Naive B cell (primary cell): ENCODE data around the gene TGFBR1. TPM values are rescaled to one million over a fixed set of nuclear protein-coding genes. Genes with fewer than 3 reads are reported as not detected.
A peak's percentile ranks its signal among the peaks of the same experiment; 100 is the strongest.
"Not testable (repeated sequence)": the region's sequence is repeated elsewhere in the genome, so short reads cannot be mapped to it uniquely, and the experiment has no call there.

ENCODE experiments used
- ATAC-seq, 2 donors: fragments of 150-1000 bp; cut with Tn5 transposase; 2 replicates each; pipeline ENCODE4 v1.10.0; 2021; ENCODE audit warnings: low read depth in 2 of 2, mild to moderate bottlenecking in 2 of 2, moderate library complexity in 2 of 2
- DNase-seq: peaks from one replicate; pipeline ENCODE4 v3.0.0; 2022
- H3K27ac Mint-ChIP-seq, 6 donors: one replicate each; pipeline ENCODE4 v1.8.0; 2020 to 2022; ENCODE audit warnings: mild to moderate bottlenecking in 6 of 6, mixed read lengths in 6 of 6, moderate library complexity in 5 of 6, inconsistent platforms in 2 of 6
- H3K27me3 Mint-ChIP-seq, 3 donors: one replicate each; pipeline ENCODE4 v1.8.0; 2021 to 2022; ENCODE audit warnings: mixed read lengths in 3 of 3, mild to moderate bottlenecking in 1 of 3
- H3K36me3 Mint-ChIP-seq, 2 donors: one replicate each; pipeline ENCODE4 v1.8.0; 2020 to 2022; ENCODE audit warnings: mixed read lengths in 2 of 2, inconsistent platforms in 1 of 2, mild to moderate bottlenecking in 1 of 2
- H3K4me1 Mint-ChIP-seq, 3 donors: one replicate each; pipeline ENCODE4 v1.8.0; 2020 to 2022; ENCODE audit warnings: mixed read lengths in 3 of 3, inconsistent platforms in 1 of 3, mild to moderate bottlenecking in 1 of 3, moderate library complexity in 1 of 3
- H3K4me3 Mint-ChIP-seq, 8 donors: one replicate each; pipeline ENCODE4 v1.8.0; 2020 to 2022; ENCODE audit warnings: mild to moderate bottlenecking in 8 of 8, mixed read lengths in 8 of 8, moderate library complexity in 8 of 8, inconsistent platforms in 2 of 8
- H3K9me3 Mint-ChIP-seq, 7 donors: one replicate each; pipeline ENCODE4 v1.8.0; 2020 to 2022; ENCODE audit warnings: mixed read lengths in 7 of 7, mild to moderate bottlenecking in 5 of 7, inconsistent platforms in 2 of 7, moderate library complexity in 1 of 7
- polyA plus RNA-seq, 6 donors: library from polyadenylated mRNA; unstranded; fragments of 300-500 nt; fragmentation: Illumina TruSeq; gene quantifications; one replicate each; pipeline ENCODE4 v1.2.3, GENCODE V29; 2021; ENCODE audit warnings: low read depth in 6 of 6

The TGFBR1 gene
- polyA plus RNA-seq, 6 donors from 2014 or later: 6.6 to 14.6 (median 11.3) TPM

- H3K9me3 Mint-ChIP-seq: no peaks in the 10 kb centered on the region
- no peaks in the 10 kb centered on the region for H3K36me3 Mint-ChIP-seq
- no peaks in the 10 kb centered on the region for H3K27me3 Mint-ChIP-seq
- peak overlapping the region in 4 of 6 donors; percentile 73 to 95 (median 79) for H3K27ac Mint-ChIP-seq
- peaks cover 49 to 76% (median 71%) of the 10 kb centered on the region in 3 donors for H3K4me1 Mint-ChIP-seq
- no peak overlapping the region for H3K4me3 Mint-ChIP-seq
- DNase-seq: no peak
- no peak for ATAC-seq
These were observed 81.0 kb downstream of the TGFBR1 start for GRCh38 chr9:99185934-99186333.

GRCh38 chr9:99187311-99187710, 82.4 kb downstream of the TGFBR1 start:
- DNase-seq (peak; percentile 50), ATAC-seq (peak; percentile 50 to 61)
- Mint-ChIP-seq H3K27ac (peak overlapping the region; percentile 12 to 95 (median 83)), H3K4me1 (peaks cover 38 to 62% (median 60%) of the 10 kb centered on the region in 3 donors), H3K9me3 (no peaks in the 10 kb centered on the region), H3K36me3 (no peaks in the 10 kb centered on the region), H3K27me3 (peaks cover 0 to 2% (median 1%) of the 10 kb centered on the region in 3 donors), H3K4me3 (peak overlapping the region in 7 of 8 donors; percentile 8 to 69 (median 52))

GRCh38 chr9:99189186-99189585, 84.3 kb downstream of the TGFBR1 start:
- Mint-ChIP-seq H3K4me3 (peak overlapping the region in 1 of 8 donors; percentile 7), H3K4me1 (peaks cover 29 to 51% (median 48%) of the 10 kb centered on the region in 3 donors)

GRCh38 chr9:99189887-99190596, 85.1 kb downstream of the TGFBR1 start:
- H3K27me3 Mint-ChIP-seq: peaks cover 3 to 14% (median 5%) of the 10 kb centered on the region in 3 donors
- H3K4me1 Mint-ChIP-seq: peaks cover 22 to 42% (median 40%) of the 10 kb centered on the region in 3 donors
- H3K36me3 Mint-ChIP-seq: peaks cover 0 to 4% of the 10 kb centered on the region in 2 donors
- peak overlapping the region in 3 of 6 donors; percentile 11 to 62 (median 56) for H3K27ac Mint-ChIP-seq
- H3K9me3 Mint-ChIP-seq: no peaks in the 10 kb centered on the region
- DNase-seq: no peak
- H3K4me3 Mint-ChIP-seq: peak overlapping the region in 2 of 8 donors; percentile 28 to 56
- ATAC-seq: no peak

More at GRCh38 chr9:99189186-99189585, 84.3 kb downstream of the TGFBR1 start:
- Mint-ChIP-seq H3K9me3 (no peaks in the 10 kb centered on the region), H3K27me3 (peaks cover 3 to 14% (median 5%) of the 10 kb centered on the region in 3 donors), H3K36me3 (no peaks in the 10 kb centered on the region), H3K27ac (peak overlapping the region in 2 of 6 donors; percentile 11 to 66)
- DNase-seq (no peak), ATAC-seq (no peak)

GRCh38 chr9:99190597-99191283, 85.8 kb downstream of the TGFBR1 start:
- Mint-ChIP-seq H3K36me3 (peaks cover 0 to 4% of the 10 kb centered on the region in 2 donors), H3K4me3 (peak overlapping the region in 1 of 8 donors; percentile 56), H3K27ac (peak overlapping the region in 5 of 6 donors; percentile 37 to 81 (median 56)), H3K4me1 (peaks cover 19 to 37% (median 33%) of the 10 kb centered on the region in 3 donors), H3K27me3 (peaks cover 3 to 17% (median 6%) of the 10 kb centered on the region in 3 donors), H3K9me3 (no peaks in the 10 kb centered on the region)
- DNase-seq (no peak), ATAC-seq (no peak)

GRCh38 chr9:99192786-99193465, 88.0 kb downstream of the TGFBR1 start:
- DNase-seq (no peak), ATAC-seq (no peak)
- Mint-ChIP-seq H3K4me1 (peaks cover 12 to 23% (median 15%) of the 10 kb centered on the region in 3 donors), H3K9me3 (peaks cover 0 to 4% (median 0%) of the 10 kb centered on the region in 7 donors), H3K27me3 (peaks cover 3 to 29% (median 10%) of the 10 kb centered on the region in 3 donors), H3K4me3 (no peak overlapping the region), H3K27ac (no peak overlapping the region), H3K36me3 (peaks cover 4 to 7% of the 10 kb centered on the region in 2 donors)

GRCh38 chr9:99193466-99193821, 88.5 kb downstream of the TGFBR1 start:
- peaks cover 7 to 18% (median 10%) of the 10 kb centered on the region in 3 donors for H3K4me1 Mint-ChIP-seq
- DNase-seq (no peak), ATAC-seq (no peak)
- no peak overlapping the region for H3K27ac Mint-ChIP-seq
- peaks cover 4 to 7% of the 10 kb centered on the region in 2 donors for H3K36me3 Mint-ChIP-seq
- peaks cover 0 to 4% (median 0%) of the 10 kb centered on the region in 7 donors for H3K9me3 Mint-ChIP-seq
- H3K27me3 Mint-ChIP-seq: peaks cover 3 to 29% (median 10%) of the 10 kb centered on the region in 3 donors
- no peak overlapping the region for H3K4me3 Mint-ChIP-seq

GRCh38 chr9:99196484-99196883, 91.6 kb downstream of the TGFBR1 start:
- DNase-seq, H3K9me3 Mint-ChIP-seq, ATAC-seq, H3K4me1 Mint-ChIP-seq, H3K36me3 Mint-ChIP-seq, H3K4me3 Mint-ChIP-seq: not testable (repeated sequence)
- Mint-ChIP-seq H3K27ac (peak overlapping the region in 2 of 6 donors; percentile 10 to 72), H3K27me3 (peaks cover 3 to 29% (median 10%) of the 10 kb centered on the region in 3 donors)

GRCh38 chr9:99197124-99197630, 92.3 kb downstream of the TGFBR1 start:
- Mint-ChIP-seq H3K4me3 (no peak overlapping the region), H3K9me3 (peaks cover 0 to 4% (median 0%) of the 10 kb centered on the region in 7 donors)
- ATAC-seq: no peak

GRCh38 chr9:99197987-99198386, 93.1 kb downstream of the TGFBR1 start:
- Mint-ChIP-seq H3K4me3 (no peak overlapping the region), H3K9me3 (peaks cover 0 to 4% (median 0%) of the 10 kb centered on the region in 7 donors), H3K4me1 (peaks cover 0 to 8% (median 4%) of the 10 kb centered on the region in 3 donors), H3K27ac (peak overlapping the region in 2 of 6 donors; percentile 52 to 72), H3K27me3 (peaks cover 0 to 20% (median 10%) of the 10 kb centered on the region in 3 donors), H3K36me3 (peaks cover 4 to 7% of the 10 kb centered on the region in 2 donors)
- DNase-seq: no peak
- no peak for ATAC-seq

More at GRCh38 chr9:99197124-99197630, 92.3 kb downstream of the TGFBR1 start:
- Mint-ChIP-seq H3K27ac (no peak overlapping the region), H3K36me3 (peaks cover 4 to 7% of the 10 kb centered on the region in 2 donors), H3K27me3 (peaks cover 3 to 28% (median 10%) of the 10 kb centered on the region in 3 donors), H3K4me1 (peaks cover 0 to 8% (median 4%) of the 10 kb centered on the region in 3 donors)
- DNase-seq: no peak

GRCh38 chr9:99199938-99200539, 95.1 kb downstream of the TGFBR1 start:
- H3K27ac Mint-ChIP-seq: no peak overlapping the region
- H3K4me1 Mint-ChIP-seq: peaks cover 0 to 8% (median 4%) of the 10 kb centered on the region in 3 donors
- peaks cover 0 to 4% (median 0%) of the 10 kb centered on the region in 7 donors for H3K9me3 Mint-ChIP-seq
- ATAC-seq: no peak
- peaks cover 0 to 15% (median 5%) of the 10 kb centered on the region in 3 donors for H3K27me3 Mint-ChIP-seq
- H3K36me3 Mint-ChIP-seq: peaks cover 0 to 7% of the 10 kb centered on the region in 2 donors
- no peak overlapping the region for H3K4me3 Mint-ChIP-seq
- DNase-seq: no peak

- Mint-ChIP-seq H3K4me1 (peaks cover 0 to 4% (median 1%) of the 10 kb centered on the region in 3 donors), H3K9me3 (peaks cover 0 to 8% (median 4%) of the 10 kb centered on the region in 7 donors), H3K4me3 (no peak overlapping the region), H3K27ac (no peak overlapping the region), H3K27me3 (peaks cover 0 to 6% (median 3%) of the 10 kb centered on the region in 3 donors), H3K36me3 (peaks cover 0 to 3% of the 10 kb centered on the region in 2 donors)
- no peak for ATAC-seq
- no peak for DNase-seq
These were observed 96.7 kb downstream of the TGFBR1 start for GRCh38 chr9:99201603-99202002.
